Effector memory CD8-positive, alpha-beta T cell (primary cell): Measurements from ENCODE around the gene IQSEC1.

Experiments
- ATAC-seq: fragments of 150-1000 bp; cut with Tn5 transposase; replicated peaks from 2 replicates; pipeline ENCODE4 v1.10.0; 2021; ENCODE audit warnings: mild to moderate bottlenecking, moderate library complexity
- DNase-seq, 3 experiments: peaks; one replicate each; pipeline ENCODE4 v3.0.0; 2021
- H3K27ac Mint-ChIP-seq, 2 donors: one replicate each; pipeline ENCODE4 v1.8.0; 2022; ENCODE audit warnings: mild to moderate bottlenecking in 2 of 2, mixed read lengths in 2 of 2, moderate library complexity in 2 of 2
- H3K27me3 Mint-ChIP-seq, 2 donors: one replicate each; pipeline ENCODE4 v1.8.0; 2022; ENCODE audit warnings: mixed read lengths in 2 of 2
- H3K36me3 Mint-ChIP-seq: one replicate; pipeline ENCODE4 v1.8.0; 2022; ENCODE audit warnings: mild to moderate bottlenecking, moderate library complexity, mixed read lengths; ENCODE audit not compliant: insufficient read depth
- H3K4me1 Mint-ChIP-seq, 2 donors: one replicate each; pipeline ENCODE4 v1.8.0; 2022; ENCODE audit warnings: low read depth in 2 of 2, mixed read lengths in 2 of 2
- H3K4me3 Mint-ChIP-seq, 2 donors: one replicate each; pipeline ENCODE4 v1.8.0; 2022; ENCODE audit warnings: mild to moderate bottlenecking in 2 of 2, mixed read lengths in 2 of 2, moderate library complexity in 2 of 2
- H3K9me3 Mint-ChIP-seq, 2 donors: one replicate each; pipeline ENCODE4 v1.8.0; 2022; ENCODE audit warnings: mixed read lengths in 2 of 2

The IQSEC1 gene

DNA sequence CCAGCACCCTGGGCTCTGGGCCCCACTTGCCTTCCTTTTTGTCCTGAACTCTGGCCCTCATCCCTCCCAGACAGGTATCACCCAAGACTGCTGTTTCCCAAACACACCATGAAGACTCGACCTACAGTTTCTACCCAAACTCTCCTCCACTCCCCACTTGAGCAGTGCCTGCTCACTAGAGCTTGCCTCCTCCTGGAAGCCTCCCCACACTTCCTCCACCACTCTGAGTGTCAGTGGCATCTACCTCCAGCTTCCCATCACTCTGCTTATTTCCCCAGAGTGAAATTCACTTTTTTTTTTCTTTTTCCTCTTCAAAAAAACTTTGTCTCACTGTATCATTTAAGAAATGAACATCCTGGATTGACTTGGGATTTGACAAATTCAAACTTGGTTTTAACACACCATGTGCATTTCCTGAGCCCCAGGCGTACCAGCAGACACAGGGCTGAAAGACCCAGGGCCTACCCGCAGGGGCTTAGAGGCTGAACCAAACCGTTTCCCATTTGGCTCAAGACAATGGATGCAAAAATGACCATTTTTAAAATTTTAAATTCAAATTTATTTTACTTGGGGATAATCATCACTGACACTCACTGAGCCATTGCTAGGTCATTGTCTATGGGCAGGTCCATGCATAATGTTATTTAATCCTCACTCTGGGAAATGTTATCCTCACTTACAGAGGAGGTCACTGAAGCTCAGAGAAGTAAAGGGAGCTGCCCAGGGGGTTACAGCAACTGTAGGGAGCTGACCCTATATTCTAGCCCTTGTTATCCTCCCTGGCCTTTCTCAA, 62.3 kb downstream of the IQSEC1 start:
- Mint-ChIP-seq H3K27me3 (no peaks in the 10 kb centered on the region), H3K9me3 (no peaks in the 10 kb centered on the region)
- DNase-seq, result no peak

DNA sequence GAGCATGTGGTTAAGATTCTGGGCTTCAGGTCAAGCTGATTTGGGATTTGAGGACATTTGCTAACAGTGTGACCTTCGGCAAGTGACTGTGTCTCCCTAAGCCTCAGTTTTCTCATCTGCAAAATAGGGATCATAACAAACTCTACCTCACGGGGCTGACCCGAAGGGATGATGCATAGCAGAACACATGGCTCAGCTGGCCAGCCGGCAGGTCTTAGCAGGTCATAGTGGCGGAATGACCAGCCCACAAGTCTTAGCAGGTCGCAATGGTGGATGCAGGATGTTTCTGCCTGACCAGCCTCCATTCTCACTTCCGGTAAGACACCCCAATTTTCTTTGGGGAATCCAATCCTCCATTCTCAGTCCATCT, 63.3 kb downstream of the IQSEC1 start:
- Mint-ChIP-seq H3K4me1 (peaks cover 86 to 91% of the 10 kb centered on the region in 2 donors), H3K9me3 (no peaks in the 10 kb centered on the region), H3K4me3 (peak overlapping the region; percentile 81 to 85), H3K27me3 (no peaks in the 10 kb centered on the region), H3K36me3 (peaks cover 46% of the 10 kb centered on the region), H3K27ac (peak overlapping the region; percentile 93 to 96)
- DNase-seq (no peak), ATAC-seq (no peak)

More for the DNA sequence above, 62.3 kb downstream of the IQSEC1 start:
- Mint-ChIP-seq H3K27ac (peak overlapping the region; percentile 93 to 96), H3K4me3 (peak overlapping the region; percentile 81 to 85), H3K4me1 (peaks cover 76 to 87% of the 10 kb centered on the region in 2 donors), H3K36me3 (peaks cover 44% of the 10 kb centered on the region)
- no peak for ATAC-seq

DNA sequence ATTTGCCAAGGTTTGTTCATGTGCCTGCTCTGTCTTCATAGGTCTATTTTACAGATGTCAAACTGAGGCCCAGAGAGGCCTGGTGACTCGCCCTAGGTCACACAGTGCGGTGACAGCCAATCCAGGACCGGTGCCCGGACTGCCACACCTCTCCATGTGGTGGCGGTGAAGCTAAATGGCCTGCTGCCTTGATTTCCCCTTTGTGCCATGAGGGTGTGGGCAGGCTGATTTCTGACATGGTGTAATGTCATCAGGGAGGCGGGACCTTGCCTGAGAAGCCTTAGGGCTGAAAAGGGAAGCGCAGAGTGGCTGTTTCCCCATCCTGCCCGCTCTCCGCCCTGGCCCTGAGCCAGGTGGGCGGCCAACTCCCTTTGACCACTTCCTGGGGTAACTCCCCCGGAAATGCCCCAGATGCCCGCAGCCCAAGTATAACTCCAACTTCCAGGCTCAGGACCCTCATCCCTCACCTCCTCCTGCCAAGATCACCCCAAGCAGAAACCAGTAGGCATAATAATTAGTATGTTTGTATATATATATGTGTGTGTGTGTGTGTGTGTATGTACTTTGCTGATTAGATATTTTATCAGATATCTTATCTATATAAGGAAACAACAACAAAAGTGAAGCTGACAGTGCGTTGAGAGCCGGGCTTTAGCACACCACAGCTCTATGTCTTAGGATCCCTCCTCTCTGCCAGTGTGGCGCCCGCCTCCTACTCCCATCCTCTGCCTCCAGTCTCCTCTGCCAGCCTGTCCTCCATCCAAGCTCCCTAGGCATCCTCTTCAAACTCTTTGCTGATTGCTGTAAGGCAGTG, 63.9 kb downstream of the IQSEC1 start:
- Mint-ChIP-seq H3K4me1 (peaks cover 85 to 88% of the 10 kb centered on the region in 2 donors), H3K27ac (peak overlapping the region; percentile 93 to 96), H3K36me3 (peaks cover 47% of the 10 kb centered on the region), H3K27me3 (no peaks in the 10 kb centered on the region), H3K4me3 (peak overlapping the region; percentile 81 to 85), H3K9me3 (no peaks in the 10 kb centered on the region)
- peak; percentile 39 for ATAC-seq
- peak; percentile 65 to 72 (median 67) for DNase-seq

DNA sequence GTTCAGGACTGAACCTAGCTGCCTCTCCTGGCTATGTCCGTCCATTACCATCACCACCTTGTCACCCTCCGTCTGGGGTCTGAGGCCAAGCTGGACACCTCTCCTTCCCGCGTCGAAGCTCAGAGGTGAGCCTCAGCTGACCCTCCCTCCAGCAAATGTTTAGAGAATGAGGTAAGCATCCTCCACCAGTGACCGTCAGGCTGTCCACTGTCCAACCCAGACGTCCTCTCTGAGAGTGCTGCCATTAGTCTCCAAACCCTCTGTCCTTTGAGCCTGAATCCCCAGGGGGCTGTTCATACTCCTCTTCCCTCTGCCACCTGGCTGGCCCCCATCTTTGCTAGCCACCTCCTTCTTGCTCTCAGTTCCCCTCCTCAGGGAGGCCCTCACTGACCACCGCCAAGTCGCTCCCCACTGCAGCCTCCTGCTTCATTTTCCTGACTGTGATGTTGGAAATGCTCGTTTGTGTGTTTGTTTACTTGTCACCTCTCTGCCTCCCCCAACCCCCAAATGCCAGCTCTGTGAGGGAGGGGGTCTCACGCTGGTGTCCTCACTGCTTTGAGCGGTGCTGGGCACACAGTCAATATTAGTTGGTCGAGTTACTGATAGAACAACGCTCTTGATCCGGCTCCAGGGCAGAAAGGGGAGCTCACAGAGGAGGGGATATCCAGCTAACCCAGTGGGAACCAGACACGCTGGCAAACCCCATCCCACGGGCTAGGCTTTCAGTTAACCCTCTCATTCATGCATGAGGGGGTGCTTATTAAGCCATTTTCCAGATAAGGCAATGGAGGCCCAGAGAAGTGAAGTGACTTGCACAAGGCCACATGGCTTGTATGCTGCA, 64.9 kb downstream of the IQSEC1 start:
- Mint-ChIP-seq H3K4me3 (peak overlapping the region; percentile 81 to 85), H3K36me3 (peaks cover 46% of the 10 kb centered on the region)
- no peak for DNase-seq

DNA sequence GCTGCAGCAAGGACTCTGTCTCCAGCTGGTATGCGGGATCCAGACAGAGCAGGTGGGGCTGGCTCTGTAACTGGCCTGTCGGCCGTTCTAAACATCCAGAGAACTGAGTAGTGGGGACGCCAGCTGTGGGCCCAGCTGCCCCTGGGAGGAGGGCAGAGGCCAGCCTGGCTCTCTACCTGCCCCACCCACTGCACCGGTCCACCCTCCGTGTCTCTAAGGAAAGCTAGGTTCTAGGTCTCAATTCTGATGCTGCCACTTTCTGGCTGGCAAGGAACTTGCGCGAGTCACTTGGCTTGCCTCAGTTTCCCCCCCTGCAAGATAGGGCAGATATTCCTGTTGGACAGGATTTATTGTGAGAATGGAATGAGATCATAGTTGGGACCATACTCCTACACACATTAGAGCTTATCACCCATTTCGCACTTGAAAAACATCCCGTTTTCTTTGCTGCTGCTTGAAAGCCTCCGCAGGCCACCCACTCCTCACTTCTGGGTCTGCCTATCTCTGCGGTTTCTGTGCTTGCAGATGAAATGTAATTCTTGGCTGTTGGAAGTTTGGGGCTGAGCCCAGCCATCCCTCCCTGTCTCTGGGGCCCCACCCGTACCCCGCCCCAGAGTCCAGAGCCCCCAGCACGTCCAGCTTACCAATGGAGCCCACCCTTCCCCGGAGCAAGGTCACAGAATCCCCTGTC, 65.8 kb downstream of the IQSEC1 start:
- peaks cover 86 to 91% of the 10 kb centered on the region in 2 donors for H3K4me1 Mint-ChIP-seq
- H3K27me3 Mint-ChIP-seq, result no peaks in the 10 kb centered on the region
- H3K9me3 Mint-ChIP-seq, result no peaks in the 10 kb centered on the region
- H3K27ac Mint-ChIP-seq, result peak overlapping the region; percentile 93 to 96
- peak overlapping the region; percentile 31 to 85 for H3K4me3 Mint-ChIP-seq
- DNase-seq (no peak), ATAC-seq (no peak)
- peaks cover 41% of the 10 kb centered on the region for H3K36me3 Mint-ChIP-seq

More for the DNA sequence above, 64.9 kb downstream of the IQSEC1 start:
- no peak for ATAC-seq
- H3K4me1 Mint-ChIP-seq, result peaks cover 85 to 88% of the 10 kb centered on the region in 2 donors
- H3K27ac Mint-ChIP-seq, result peak overlapping the region; percentile 93 to 96
- H3K9me3 Mint-ChIP-seq, result no peaks in the 10 kb centered on the region
- H3K27me3 Mint-ChIP-seq, result no peaks in the 10 kb centered on the region

DNA sequence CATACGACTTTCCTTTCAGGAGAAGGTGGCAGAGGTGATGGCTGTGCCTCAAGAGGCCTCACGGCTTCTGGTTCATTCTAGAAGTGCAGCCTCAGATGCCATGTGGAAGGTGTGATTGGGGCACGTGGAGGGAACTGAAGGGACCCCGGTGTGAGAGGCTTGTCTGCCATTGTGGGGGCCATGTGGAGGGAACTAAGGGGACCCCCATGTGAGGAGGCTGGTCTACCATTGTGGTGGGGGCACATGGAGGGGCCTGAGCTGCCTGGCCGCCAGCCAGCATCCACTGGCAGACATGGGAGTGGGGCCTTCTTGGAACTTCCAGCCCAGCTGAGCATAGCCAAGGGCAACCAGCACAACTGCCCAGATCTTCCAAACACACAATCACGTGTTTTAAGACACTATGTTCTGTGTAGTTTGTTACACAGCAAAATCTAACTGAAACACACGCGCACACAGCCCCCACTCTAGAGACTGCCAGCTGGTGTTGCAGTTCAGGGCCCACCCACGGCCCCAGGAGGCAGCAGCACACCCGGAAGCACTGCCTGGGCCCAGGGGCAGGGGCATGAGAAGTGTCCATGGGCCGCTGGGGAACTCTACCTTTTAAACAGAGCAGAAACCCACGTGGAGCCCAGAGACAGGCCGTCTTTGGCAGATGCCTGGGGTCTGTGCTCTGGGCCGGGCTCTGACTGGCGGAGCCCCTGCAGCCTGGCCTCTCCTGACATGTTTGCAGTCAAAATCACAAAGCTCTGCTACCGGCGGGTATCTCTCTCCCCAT, 66.8 kb downstream of the IQSEC1 start:
- H3K36me3 Mint-ChIP-seq, result peaks cover 47% of the 10 kb centered on the region
- no peaks in the 10 kb centered on the region for H3K9me3 Mint-ChIP-seq
- DNase-seq (no peak), ATAC-seq (no peak)
- peaks cover 83 to 86% of the 10 kb centered on the region in 2 donors for H3K4me1 Mint-ChIP-seq
- H3K4me3 Mint-ChIP-seq, result peak overlapping the region; percentile 19 to 54
- peak overlapping the region; percentile 87 to 89 for H3K27ac Mint-ChIP-seq
- no peaks in the 10 kb centered on the region for H3K27me3 Mint-ChIP-seq

DNA sequence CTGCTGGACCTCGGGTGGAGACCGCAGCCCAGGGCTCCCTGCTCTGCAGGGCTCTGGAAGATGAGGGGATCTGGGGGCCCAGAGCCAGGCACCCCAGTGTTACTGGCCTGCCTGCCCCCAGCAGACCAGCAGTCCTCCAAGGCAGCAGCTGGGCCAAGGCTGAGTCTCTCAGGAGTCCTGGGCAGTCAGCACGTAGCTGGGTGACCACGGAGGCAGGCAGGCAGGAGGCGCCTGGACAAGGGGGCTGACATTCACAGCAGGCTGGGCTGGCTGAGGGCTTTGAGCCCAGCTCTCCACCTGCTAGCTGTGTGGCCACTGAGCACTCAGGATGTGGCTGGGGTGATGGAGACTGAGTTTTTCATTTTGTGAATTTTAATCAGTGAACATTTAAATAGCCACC, 67.9 kb downstream of the IQSEC1 start:
- DNase-seq (no peak), ATAC-seq (no peak)
- H3K27ac Mint-ChIP-seq, result peak overlapping the region; percentile 87 to 89
- H3K4me1 Mint-ChIP-seq, result peaks cover 76 to 81% of the 10 kb centered on the region in 2 donors
- peak overlapping the region; percentile 19 to 54 for H3K4me3 Mint-ChIP-seq
- no peaks in the 10 kb centered on the region for H3K9me3 Mint-ChIP-seq
- peaks cover 46% of the 10 kb centered on the region for H3K36me3 Mint-ChIP-seq
- H3K27me3 Mint-ChIP-seq, result no peaks in the 10 kb centered on the region

DNA sequence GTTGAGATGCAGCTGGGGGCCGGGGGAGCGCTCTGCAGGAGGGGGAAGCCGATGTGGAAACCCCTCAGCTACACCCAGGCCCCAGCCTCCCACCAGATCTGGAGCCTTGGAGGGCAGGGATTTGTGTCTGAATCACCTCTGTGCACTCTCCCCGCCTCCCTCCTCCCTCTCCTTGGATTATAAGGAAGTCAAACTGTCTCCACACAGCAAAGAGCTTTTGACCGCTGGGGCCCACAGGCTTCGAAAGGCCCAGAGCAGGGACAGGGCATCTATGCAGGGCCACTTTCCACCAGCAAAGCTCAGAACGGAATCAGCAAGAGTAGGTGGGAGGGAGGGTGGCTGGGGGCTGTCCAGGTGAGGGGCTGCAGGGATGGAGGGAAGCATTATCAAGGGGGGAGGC, 68.9 kb downstream of the IQSEC1 start:
- H3K36me3 Mint-ChIP-seq, result peaks cover 45% of the 10 kb centered on the region
- no peaks in the 10 kb centered on the region for H3K9me3 Mint-ChIP-seq
- DNase-seq (no peak), ATAC-seq (no peak)
- H3K27ac Mint-ChIP-seq, result peak overlapping the region; percentile 87 to 89
- no peaks in the 10 kb centered on the region for H3K27me3 Mint-ChIP-seq
- peaks cover 74 to 81% of the 10 kb centered on the region in 2 donors for H3K4me1 Mint-ChIP-seq
- peak overlapping the region; percentile 46 to 52 for H3K4me3 Mint-ChIP-seq

DNA sequence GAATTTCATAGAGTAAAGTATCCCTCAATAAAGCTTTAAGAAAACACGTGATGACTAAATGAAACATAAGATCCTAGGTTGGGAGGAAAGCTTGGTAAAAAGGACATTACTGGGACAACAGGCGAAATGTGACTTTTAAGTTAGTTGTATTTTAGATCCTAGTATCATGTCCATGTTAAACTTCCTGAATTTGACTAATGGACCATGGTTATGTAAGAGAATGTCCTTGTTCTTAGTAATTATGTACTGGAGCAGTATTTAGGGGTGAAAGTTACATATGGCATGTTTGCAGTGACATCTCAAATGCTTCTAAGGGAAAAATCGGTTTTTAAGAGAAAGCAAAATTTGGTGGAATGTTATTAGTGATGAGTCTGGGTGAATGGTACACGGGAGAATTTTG, 69.6 kb downstream of the IQSEC1 start:
- no peak for ATAC-seq
- no peaks in the 10 kb centered on the region for H3K9me3 Mint-ChIP-seq
- H3K4me1 Mint-ChIP-seq, result peaks cover 73 to 79% of the 10 kb centered on the region in 2 donors
- H3K27ac Mint-ChIP-seq, result peak overlapping the region; percentile 87 to 89
- peak overlapping the region; percentile 29 to 52 for H3K4me3 Mint-ChIP-seq
- no peak for DNase-seq
- H3K27me3 Mint-ChIP-seq, result no peaks in the 10 kb centered on the region
- peaks cover 45% of the 10 kb centered on the region for H3K36me3 Mint-ChIP-seq

DNA sequence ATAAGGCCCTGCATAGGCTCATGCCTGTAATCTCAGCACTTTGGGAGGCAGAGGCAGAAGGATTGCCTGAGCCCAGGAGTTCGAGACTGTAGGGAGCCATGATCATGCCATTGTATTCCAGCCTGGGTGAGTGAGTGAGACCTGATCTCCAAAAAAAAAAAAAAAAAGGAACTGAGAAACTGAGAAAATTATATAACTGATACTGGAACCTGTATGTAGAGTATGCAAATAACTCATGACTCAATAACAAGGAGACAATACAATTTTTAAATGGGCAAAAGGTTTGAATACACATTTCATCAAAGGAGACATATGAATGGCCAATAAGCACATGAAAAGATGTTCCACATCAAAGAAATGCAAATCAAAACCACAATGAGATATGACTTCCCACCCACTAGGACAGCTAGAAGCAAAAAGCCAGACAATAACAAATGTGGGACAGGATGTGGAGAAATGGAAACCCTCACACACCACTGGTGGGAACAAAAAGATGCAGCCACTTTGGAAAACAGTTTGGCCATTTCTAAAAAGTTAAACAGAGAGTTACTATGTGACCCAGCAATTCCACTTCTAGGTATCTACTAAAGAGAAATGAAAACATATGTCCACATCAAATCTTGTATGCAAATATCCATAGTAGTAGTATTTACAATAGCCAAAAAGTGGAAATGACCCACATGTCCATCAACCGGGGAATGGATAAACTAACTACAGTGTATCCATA, 70.7 kb downstream of the IQSEC1 start:
- Mint-ChIP-seq H3K4me1 (peaks cover 71 to 76% of the 10 kb centered on the region in 2 donors), H3K9me3 (no peaks in the 10 kb centered on the region), H3K36me3 (peaks cover 53% of the 10 kb centered on the region), H3K27me3 (no peaks in the 10 kb centered on the region), H3K4me3 (peak overlapping the region; percentile 39 to 59), H3K27ac (peak overlapping the region; percentile 87 to 89)
- ATAC-seq (peak; percentile 86), DNase-seq (no peak)

DNA sequence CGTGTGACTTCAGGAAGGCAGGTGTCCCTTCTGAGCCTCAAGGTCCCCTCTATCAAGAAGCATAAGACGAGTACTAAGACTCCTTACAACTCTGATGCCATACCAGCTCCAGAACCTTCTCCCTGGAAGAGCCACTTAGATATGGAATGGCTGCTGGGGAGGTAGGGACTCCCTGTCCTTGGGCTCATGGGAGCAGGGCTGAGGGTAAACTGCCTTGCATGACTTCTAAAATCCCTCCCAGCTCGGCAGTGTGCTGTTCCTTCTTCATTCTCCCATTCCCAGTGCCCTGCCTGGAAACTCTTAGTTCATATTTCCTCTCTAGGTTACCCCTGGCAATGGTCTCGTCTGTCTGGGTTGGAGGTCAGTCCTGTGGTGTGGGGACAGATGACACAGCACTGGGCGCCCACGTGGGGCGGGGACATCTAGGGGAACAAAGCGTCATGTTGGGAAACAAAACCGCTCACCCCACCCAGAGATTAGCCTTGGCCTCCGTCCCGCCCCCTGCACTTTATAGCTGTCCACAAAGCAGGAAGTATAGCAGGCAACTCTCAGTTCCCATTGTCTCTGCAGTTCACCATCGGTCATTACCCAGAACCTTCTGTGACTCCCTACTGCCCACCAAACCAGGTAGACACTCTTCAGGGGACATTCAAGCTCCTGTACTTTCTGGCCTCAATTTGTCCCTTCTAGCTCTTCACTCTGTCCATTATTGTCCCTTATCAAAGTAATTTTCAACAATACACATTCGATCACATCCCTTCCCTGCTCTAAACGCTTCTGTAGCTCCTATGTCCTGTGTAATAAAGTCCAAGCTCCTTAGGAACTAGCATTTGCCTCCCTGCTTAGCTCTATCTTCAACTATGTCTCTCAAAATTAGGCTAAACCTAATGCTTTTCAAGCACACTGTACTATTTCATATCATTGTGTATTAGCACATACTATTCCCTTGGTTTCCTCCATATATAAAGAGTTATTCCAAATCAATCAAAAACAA, 73.8 kb downstream of the IQSEC1 start:
- H3K4me3 Mint-ChIP-seq, result peak overlapping the region in 1 of 2 donors; percentile 25
- peaks cover 69% of the 10 kb centered on the region for H3K36me3 Mint-ChIP-seq
- no peaks in the 10 kb centered on the region for H3K27me3 Mint-ChIP-seq
- no peak for DNase-seq
- H3K27ac Mint-ChIP-seq, result peak overlapping the region; percentile 67 to 75
- no peaks in the 10 kb centered on the region for H3K9me3 Mint-ChIP-seq
- H3K4me1 Mint-ChIP-seq, result peaks cover 59 to 61% of the 10 kb centered on the region in 2 donors
- no peak for ATAC-seq
